Activated CD4-positive, alpha-beta T cell treated with anti-CD3 and anti-CD28 coated beads for 48 hours (primary cell): Measurements from ENCODE around the gene TSC1.

Experiments
- DNase-seq: peaks from one replicate; pipeline ENCODE4 v3.0.0-alpha.2; 2020

Gene TSC1

GRCh38 chr9:132931178-132931735 is 13.2 kb downstream of the TSC1 start:
- no peak for DNase-seq

DNA sequence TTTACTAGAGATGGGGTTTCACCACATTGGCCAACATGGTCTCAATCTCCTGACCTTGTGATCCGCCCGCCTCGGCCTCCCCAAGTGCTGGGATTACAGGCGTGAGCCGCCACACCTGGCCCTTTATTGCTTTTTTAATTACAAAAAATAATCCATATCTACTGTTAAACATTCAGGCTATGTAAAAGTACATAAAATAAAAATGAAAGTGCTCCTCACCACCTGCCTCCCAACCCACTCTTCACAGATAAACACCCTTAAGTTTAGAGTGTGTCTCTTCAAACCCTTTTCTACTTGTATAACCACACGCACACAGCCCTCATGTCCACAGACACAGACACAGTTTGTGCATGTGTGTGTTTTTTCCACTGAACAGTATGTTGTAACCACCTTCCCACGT is 16.7 kb downstream of the TSC1 start:
- no peak for DNase-seq

DNA sequence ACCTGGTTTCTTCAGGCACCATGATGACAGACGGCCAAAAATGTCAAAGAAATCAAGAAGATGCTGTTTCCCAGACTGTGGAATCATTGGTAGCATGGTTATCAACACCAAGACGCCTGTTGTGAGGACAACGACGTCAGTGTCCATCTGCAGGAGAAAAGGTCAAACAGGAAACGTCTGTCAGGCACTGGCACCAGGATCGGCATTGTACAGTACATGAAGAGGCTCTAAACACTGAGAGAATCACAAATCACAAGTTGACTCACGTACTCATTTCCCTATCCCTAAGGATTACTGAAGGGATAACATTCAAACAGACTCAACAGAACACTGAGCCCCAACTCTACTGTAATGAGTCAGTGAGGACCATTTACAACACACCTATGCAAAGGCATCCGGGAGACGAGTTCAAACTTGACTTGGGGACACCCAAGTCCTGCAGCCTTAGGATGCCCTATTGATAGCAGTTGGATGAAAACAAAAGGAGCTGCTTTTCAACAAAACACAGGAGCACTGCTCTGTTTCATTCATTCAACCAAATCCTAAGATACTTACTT is 21.0 kb downstream of the TSC1 start:
- DNase-seq = no peak

DNA sequence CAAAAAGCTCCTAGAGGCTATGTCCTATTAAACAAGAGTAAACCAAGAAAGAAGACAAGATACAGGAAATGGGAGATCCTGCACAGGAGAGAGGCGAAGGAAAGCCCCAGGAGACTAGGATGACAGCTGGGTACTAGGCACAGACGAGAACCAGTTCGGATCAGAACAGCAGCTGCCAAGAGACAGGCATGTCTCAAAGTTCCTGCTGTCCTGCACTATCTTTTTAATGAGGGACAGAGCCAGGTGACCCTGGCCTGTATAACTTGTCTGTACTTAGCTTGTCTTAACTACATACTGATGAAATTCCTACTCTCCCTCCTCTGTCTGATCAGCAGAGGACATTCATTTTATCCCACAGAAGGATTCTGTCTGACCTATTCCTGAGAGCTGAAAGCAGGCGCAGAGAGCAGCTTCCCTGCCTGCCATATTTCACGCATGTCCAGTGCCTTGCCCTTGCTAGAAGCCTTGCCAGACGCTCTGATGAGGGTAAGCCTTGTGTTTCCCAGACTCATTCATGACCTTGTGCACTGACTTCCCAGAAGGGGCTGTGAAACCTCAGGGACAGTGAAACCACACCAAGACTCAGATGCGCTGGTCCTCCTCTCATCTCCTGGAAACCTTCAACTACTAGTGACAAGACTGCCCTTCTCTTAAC is 24.7 kb downstream of the TSC1 start:
- DNase-seq = no peak

- DNase-seq = no peak
These were observed 29.5 kb downstream of the TSC1 start for GRCh38 chr9:132914924-132915323.

DNA sequence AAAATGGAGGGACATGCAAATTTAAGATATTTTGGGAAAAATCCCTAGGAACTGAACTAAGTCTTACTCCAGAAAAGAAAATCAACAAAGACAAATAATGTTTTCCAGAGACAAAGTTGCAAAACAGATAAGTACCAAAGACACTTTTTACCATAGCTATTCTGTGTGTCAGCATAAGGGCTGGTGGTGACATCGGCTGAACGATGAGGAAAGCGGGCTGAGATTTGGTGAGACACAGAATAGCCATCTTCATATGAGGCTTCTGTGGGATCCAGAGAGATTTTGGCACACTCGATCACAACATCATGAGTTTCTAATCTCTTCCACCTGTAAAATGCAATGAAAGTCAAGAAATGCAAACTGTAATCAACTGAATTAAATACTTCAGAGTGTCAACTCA is 32.3 kb downstream of the TSC1 start:
- DNase-seq = no peak

DNA sequence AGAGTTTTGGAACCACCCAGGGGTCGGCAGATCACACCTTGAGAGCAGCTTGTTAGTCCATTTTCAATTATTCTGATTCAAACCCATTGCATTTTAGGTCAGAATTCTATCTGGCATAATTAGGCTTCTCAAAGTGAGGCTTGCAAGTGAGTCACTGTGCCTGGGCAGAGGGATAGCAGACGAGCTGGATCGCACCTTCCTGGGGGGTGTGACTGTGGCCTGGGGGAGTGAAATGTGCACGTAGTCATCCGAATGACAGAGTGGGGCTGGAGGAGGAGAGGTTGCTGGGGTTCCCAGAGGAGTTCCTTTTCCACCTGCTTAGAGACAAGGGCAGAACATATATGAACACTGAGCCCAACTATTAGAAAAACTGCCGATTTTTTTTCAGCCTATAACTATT is 34.0 kb downstream of the TSC1 start:
- no peak for DNase-seq

GRCh38 chr9:132909311-132909710 is 35.1 kb downstream of the TSC1 start:
- no peak for DNase-seq

DNA sequence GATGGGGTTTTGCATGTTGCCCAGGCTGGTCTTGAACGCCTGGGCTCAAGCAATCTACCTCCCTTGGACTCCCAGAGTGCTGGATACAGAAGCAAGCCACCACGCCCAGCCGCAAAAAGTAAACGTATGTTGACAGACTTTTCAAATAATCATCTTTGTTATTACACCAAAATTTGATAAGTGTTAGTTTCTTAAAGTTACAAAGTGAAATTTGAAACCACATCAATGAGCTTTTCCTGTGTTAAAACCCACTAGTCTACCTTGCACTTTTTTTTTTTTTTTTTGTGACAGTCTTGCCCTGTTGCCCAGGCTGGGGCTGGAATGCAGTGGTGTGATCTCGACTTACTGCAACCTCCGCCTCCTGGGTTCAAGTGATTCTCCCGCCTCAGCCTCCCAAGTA is 35.8 kb downstream of the TSC1 start:
- no peak for DNase-seq

- DNase-seq = no peak
These were observed 38.7 kb downstream of the TSC1 start for GRCh38 chr9:132905726-132906125.

GRCh38 chr9:132903574-132904492 is 40.6 kb downstream of the TSC1 start:
- no peak for DNase-seq

GRCh38 chr9:132901858-132902831 is 42.3 kb downstream of the TSC1 start:
- peak; percentile 84 for DNase-seq

DNA sequence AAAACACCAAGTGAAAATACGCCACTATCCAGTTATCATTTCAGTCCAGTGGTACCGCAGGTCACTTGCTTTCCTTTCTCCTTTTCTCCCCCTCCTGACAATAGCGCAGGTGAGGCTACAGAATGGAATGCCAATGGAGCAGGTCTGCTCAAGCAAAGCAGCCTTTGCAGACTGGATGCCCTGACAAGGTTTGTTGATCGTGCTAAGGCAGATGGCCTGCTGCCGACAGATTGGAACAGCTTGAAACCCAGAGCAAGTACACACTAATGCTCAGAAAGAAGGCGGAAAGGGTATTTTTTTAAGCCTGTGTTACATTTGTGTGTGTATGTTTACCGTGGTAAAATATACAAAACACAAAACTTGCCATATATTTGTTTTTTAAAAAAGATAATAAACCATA is 46.4 kb downstream of the TSC1 start:
- no peak for DNase-seq

DNA sequence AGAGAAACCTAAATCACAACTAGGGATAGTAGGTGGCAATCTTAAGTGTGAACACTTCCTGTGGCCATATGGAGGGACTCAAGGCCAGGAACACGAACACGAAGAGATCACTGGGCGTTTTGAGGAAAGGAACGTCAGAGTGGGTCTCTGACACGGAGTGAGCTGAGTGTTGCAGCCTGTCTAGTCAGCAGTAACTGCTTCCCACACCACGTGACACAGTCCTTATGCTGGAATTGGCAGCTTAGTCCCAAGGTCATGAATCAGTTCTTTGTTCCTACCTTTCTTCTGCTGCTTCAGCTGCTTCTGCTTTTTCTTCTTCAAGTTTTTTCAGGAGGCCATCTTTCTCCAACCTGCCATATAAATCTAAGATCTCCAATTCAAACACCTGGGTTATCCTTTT is 47.5 kb downstream of the TSC1 start:
- DNase-seq = no peak

GRCh38 chr9:132896264-132896663 is 48.2 kb downstream of the TSC1 start:
- DNase-seq = no peak

- DNase-seq = no peak
These were observed 49.3 kb downstream of the TSC1 start for GRCh38 chr9:132894862-132895835.

GRCh38 chr9:132894346-132894745 is 50.1 kb downstream of the TSC1 start:
- no peak for DNase-seq

DNA sequence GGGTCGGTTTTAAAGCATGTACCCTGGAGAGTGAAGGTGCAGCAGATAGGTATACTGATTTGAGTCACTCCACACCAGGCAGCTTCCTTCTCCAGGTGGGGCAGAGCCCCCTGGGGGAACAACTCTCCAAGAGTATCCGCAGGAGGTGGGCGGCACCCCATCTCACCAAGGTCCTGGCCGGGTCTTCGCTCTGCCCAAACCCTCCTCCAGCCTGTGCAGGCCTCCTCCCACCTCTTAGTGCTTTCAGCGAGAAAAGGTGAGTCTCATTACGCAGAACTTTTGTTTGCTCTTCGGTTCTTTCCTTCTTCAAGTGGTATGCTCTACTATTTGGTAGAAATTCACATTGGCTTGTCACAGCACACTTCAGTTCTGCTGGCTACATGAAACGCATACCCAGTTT is 52.0 kb downstream of the TSC1 start:
- no peak for DNase-seq

DNA sequence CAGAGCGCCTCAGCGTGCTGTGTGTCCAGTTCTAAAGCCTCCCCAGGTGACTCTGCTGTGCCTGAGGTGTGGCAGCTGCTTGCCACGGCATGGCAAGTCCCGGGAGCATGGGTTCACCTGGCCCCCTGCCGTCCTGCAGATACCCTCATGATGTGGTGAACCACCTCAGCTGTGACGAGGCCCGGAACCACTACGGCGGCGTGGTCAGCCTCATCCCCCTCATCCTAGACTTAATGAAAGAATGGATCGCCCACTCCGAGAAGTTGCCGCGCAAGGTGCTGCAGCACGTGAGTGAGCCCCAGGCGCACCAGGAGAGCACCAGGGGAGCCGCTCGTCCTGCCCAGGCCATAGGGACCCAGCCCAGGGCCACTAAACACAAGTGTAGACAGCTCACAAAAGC is 56.3 kb downstream of the TSC1 start:
- DNase-seq = no peak

DNA sequence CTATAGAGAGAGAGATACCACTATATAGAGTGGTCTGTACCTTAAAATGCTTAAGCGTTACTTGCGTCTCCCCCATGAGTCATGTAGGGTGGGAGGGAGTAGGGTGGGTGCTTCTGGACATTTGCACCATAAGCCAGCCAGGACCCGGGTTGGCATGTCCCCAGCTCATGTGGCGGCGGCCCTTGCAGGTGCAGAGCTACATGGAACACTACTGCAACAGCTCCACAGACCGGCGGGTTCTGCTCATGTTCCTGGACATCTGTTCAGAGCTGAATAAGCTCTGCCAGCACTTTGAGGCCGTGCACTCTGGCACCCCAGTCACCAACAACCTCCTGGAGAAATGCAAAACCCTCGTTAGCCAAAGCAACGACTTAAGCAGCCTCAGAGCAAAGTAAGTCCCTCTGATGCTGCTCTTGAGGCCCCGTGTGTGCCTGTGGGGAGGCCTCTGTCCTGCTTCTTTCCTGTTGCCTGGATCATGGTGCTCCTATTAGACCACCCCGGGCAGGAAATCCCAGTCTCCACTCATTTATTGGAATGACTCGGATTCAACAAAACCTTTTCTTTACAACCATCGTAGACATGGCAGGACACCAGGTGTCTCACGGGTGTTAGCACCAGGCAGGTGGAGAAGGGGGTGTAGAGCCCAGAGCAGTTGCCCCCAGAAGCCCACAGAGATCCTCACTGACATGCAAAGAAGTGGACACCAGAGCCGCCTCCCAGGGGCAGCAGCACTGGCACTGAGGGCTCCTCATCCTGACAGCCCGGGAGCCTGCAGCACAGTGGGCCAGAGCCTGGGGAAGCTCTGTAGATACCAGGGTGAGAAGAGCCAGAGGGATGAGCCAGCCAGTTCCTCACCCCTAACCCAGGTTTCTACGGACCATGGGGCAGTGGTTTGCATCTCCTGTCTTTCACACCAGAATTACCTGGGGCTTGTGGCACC is 57.0 kb downstream of the TSC1 start:
- DNase-seq = no peak
